Peyer's patch (tissue), 4 donors: ENCODE measurements around the gene APOL4. TPM values are rescaled to one million over a fixed set of nuclear protein-coding genes. Genes with fewer than 3 reads are reported as not detected.

ENCODE experiments used
- DNase-seq, 3 donors: peaks; one replicate each; pipeline ENCODE4 v3.0.0-alpha.2; 2017 to 2019
- H3K27ac ChIP-seq, 4 donors: fragments of 200-600 bp; sonication (generic); one replicate each; pipeline ENCODE4 v1.5.1; 2016 to 2019
- H3K27me3 ChIP-seq, 2 donors: fragments of 200-600 bp; sonication (generic); one replicate each; pipeline ENCODE4 v1.5.1; 2019
- H3K36me3 ChIP-seq, 3 donors: fragments of 200-600 bp; sonication (generic); one replicate each; pipeline ENCODE4 v1.5.1; 2016 to 2019
- H3K4me1 ChIP-seq, 4 donors: fragments of 200-600 bp; sonication (generic); one replicate each; pipeline ENCODE4 v1.5.1; 2016 to 2019
- H3K4me3 ChIP-seq, 4 donors: fragments of 200-600 bp; sonication (generic); 1 replicate in 3 of 4; 2 replicates in 1 of 4; pipeline ENCODE4 v1.5.1; 2016 to 2019; ENCODE audit warnings: mild to moderate bottlenecking in 1 of 4
- H3K9me3 ChIP-seq, 4 donors: fragments of 200-600 bp; sonication (generic); one replicate each; pipeline ENCODE4 v1.5.1; 2016 to 2019; ENCODE audit warnings: mild to moderate bottlenecking in 1 of 4
- POLR2A ChIP-seq, 2 donors: fragments of 450-650 bp; IDR thresholded peaks; one replicate each; pipeline ENCODE4 v1.5.1; 2017; ENCODE audit warnings: antibody characterized with exemption in 2 of 2, mild to moderate bottlenecking in 2 of 2, moderate library complexity in 2 of 2
- total RNA-seq, 4 donors: library from RNA; depleted of rRNA; stranded (reverse); fragments of >200 nt; gene quantifications; one replicate each; pipeline ENCODE4 v1.1.0, GENCODE V29; 2016
- TF ChIP-seq, protein P1 (sequence below), 6 experiments: fragments of 450-650 bp in 4 of 6; fragments of 200-600 bp in 2 of 6; sonication (generic) in 1 of 6; IDR thresholded peaks; one replicate each; pipeline ENCODE4 v1.5.1; 2017 to 2019; ENCODE audit warnings: antibody characterized with exemption in 6 of 6, mild to moderate bottlenecking in 3 of 6, moderate library complexity in 1 of 6

Gene APOL4
- total RNA-seq, 4 donors from 2014 or later: 0.35 to 3.3 (median 2.5) TPM; not detected in 1

DNA sequence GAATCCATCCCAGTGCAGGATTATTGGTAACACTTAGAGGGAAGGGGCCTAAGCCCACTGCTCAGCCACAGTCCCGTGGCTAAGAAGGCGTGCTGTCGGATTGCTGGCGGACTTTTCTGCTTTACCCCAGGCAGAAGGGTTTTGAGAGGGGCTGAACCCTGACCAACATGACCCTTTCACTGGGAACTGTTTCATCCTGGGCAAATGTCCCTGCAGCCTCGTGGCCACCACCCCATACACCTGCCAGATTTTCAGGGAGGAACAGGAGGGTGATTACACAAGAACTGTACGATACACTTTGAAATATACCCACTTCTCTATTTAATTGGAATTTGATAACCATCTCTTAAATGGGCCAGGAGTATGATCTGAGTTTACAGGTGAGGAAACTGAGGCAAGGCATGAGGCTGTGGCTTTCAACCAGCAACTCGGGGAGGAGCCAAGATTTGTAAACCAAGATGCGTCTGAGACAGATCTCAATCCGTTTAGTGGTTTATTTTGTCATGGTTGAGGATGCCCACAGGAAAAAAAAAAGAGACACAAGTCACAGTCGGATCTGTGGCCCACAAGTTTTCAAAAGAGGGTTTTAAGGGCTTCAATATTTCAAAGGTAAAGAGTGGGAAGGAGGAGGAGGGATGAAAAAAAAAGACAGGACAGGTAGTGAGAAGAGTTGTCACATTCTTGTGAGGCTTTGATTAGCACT is 34.9 kb downstream of the APOL4 start:
- H3K27ac ChIP-seq: no peak overlapping the region
- no peaks in the 10 kb centered on the region for H3K9me3 ChIP-seq
- no peak overlapping the region for H3K4me3 ChIP-seq
- DNase-seq: no peak
- H3K27me3 ChIP-seq: no peaks in the 10 kb centered on the region
- H3K36me3 ChIP-seq: no peaks in the 10 kb centered on the region
- TF ChIP-seq POLR2A (IDR thresholded peaks at IDR 0.05): no peak
- TF ChIP-seq, protein P1, sequence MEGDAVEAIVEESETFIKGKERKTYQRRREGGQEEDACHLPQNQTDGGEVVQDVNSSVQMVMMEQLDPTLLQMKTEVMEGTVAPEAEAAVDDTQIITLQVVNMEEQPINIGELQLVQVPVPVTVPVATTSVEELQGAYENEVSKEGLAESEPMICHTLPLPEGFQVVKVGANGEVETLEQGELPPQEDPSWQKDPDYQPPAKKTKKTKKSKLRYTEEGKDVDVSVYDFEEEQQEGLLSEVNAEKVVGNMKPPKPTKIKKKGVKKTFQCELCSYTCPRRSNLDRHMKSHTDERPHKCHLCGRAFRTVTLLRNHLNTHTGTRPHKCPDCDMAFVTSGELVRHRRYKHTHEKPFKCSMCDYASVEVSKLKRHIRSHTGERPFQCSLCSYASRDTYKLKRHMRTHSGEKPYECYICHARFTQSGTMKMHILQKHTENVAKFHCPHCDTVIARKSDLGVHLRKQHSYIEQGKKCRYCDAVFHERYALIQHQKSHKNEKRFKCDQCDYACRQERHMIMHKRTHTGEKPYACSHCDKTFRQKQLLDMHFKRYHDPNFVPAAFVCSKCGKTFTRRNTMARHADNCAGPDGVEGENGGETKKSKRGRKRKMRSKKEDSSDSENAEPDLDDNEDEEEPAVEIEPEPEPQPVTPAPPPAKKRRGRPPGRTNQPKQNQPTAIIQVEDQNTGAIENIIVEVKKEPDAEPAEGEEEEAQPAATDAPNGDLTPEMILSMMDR (IDR thresholded peaks at IDR 0.05): no peak
- peaks cover 0 to 5% (median under 1%) of the 10 kb centered on the region in 4 donors for H3K4me1 ChIP-seq

DNA sequence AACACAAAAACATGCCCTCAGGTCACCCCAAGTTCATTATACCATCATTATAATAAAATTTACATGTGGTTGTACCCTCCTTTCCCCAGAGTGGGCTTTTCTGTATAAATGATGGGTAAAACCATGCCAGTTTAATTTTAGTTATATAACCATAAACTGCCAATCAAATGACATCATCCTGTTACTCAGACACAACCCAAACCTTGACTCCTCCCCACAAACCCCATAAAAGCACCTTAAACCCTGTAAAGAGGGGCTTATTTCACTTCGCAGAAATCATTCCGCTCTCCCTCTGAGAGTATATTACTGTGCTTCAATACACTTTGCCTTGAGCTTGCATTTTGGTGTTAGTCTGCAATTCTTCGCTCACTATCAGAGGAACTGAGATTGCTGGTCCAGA is 35.5 kb downstream of the APOL4 start:
- no peak for DNase-seq
- H3K4me3 ChIP-seq: no peak overlapping the region
- no peak for TF ChIP-seq POLR2A (IDR thresholded peaks at IDR 0.05)
- TF ChIP-seq, protein P1 (IDR thresholded peaks at IDR 0.05): no peak
- H3K4me1 ChIP-seq: peaks cover 0 to 9% (median 5%) of the 10 kb centered on the region in 4 donors
- H3K27ac ChIP-seq: no peak overlapping the region
- H3K9me3 ChIP-seq: no peaks in the 10 kb centered on the region
- H3K36me3 ChIP-seq: no peaks in the 10 kb centered on the region
- no peaks in the 10 kb centered on the region for H3K27me3 ChIP-seq

DNA sequence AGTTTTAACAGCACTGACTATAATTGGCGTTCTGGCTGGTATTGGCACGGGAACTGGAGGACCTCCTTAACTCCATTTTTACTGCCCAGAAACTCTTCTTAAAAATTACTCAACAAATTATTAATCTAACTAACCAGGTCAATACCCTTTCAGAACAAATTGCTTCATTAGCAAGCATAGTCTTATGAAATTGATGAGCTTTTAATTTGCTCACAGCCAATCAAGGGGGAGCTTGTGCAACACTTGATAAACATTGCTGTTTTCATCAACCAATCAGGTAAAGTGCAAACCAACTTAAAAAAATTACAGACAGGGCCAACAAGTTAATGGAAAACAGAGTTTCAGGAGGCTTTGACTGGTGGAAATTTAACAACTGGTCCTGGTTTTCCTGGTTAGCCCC is 36.5 kb downstream of the APOL4 start:
- Histone ChIP-seq H3K4me1 (peaks cover 0 to 15% (median 12%) of the 10 kb centered on the region in 4 donors), H3K27ac (peak overlapping the region in 1 of 4 donors; percentile 19), H3K36me3 (no peaks in the 10 kb centered on the region), H3K27me3 (no peaks in the 10 kb centered on the region), H3K9me3 (no peaks in the 10 kb centered on the region), H3K4me3 (no peak overlapping the region)
- no peak for DNase-seq
- no peak for TF ChIP-seq POLR2A (IDR thresholded peaks at IDR 0.05)
- TF ChIP-seq, protein P1 (IDR thresholded peaks at IDR 0.05): no peak

DNA sequence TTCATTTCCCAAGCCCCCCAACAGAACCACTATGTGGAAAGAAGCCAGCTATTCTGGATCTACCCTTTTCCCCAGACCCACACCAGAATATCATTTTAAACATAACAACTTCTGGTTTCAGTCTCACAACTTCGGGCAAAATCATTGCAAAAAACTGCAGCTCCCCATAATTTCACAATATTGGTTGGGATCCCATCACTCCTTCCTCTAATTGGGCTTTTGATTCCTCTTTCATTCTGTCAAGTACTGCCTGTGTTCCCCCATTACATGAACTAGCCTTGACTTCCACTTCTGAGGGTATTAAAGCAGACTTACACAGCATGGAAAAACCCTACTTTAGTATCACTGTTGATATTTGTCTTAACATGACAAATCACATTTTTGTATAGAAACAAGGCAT is 37.0 kb downstream of the APOL4 start:
- Histone ChIP-seq H3K36me3 (no peaks in the 10 kb centered on the region), H3K9me3 (no peaks in the 10 kb centered on the region), H3K4me1 (peaks cover 0 to 18% (median 16%) of the 10 kb centered on the region in 4 donors), H3K27me3 (no peaks in the 10 kb centered on the region), H3K27ac (peak overlapping the region in 1 of 4 donors; percentile 19), H3K4me3 (no peak overlapping the region)
- TF ChIP-seq, protein P1 (IDR thresholded peaks at IDR 0.05): no peak
- TF ChIP-seq POLR2A (IDR thresholded peaks at IDR 0.05): no peak
- no peak for DNase-seq

DNA sequence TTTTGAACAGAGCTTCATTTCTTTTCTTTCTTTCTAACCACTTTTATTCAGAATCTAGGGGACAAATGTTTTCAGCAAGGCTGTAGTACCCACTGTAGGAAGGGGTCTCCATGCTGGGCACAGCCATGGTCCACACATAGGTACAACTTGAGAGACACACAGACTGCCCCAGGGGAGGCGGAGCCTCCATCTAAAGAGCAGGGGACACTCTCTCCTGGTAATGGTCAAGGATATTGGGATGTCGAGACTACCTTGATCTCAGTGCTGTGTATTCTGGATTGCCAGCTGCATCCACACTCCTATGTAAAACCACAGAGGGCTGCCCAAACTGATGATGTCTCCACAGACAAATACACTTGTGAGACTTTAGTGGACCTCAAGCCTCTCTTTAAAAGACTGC is 38.1 kb downstream of the APOL4 start:
- H3K4me1 ChIP-seq: peaks cover 0 to 26% (median 22%) of the 10 kb centered on the region in 4 donors
- no peaks in the 10 kb centered on the region for H3K9me3 ChIP-seq
- no peak for TF ChIP-seq POLR2A (IDR thresholded peaks at IDR 0.05)
- TF ChIP-seq, protein P1 (IDR thresholded peaks at IDR 0.05): no peak
- peak overlapping the region in 1 of 4 donors; percentile 89 for H3K27ac ChIP-seq
- H3K27me3 ChIP-seq: no peaks in the 10 kb centered on the region
- H3K4me3 ChIP-seq: no peak overlapping the region
- no peak for DNase-seq
- H3K36me3 ChIP-seq: no peaks in the 10 kb centered on the region
